ENCODE results near the gene MED23. TPM values are rescaled to one million over a fixed set of nuclear protein-coding genes. Genes with fewer than 3 reads are reported as not detected.
A peak's percentile ranks its signal among the peaks of the same experiment; 100 is the strongest.

The MED23 gene
- total RNA-seq, 6 experiments from 2014 or later = 8.8 to 13.8 (median 11.0) TPM

DNA sequence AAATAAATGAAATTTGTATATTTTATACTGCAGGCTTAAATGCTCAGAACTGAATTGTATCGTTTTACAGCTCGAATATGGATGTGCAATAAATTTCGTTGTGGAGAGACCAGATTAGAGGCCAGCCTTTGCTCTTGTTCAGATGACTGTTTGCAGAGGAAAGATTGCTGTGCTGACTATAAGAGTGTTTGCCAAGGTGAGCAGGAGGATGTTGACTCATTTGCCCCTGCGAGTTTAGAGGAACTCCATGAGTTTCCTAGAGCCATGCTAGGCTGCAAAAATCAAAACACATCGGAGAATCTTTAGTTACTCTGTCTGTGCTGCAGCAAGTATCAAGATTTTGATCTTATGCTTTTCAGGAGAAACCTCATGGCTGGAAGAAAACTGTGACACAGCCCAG, 24.4 kb upstream of the MED23 start:
- intact Hi-C loops (cut with DNase I) = no loop called here
- DNase-seq = no peak
- no peaks in the 10 kb centered on the region for H3K27me3 ChIP-seq
- peaks cover 0 to 17% (median 3%) of the 10 kb centered on the region in 4 donors for H3K4me1 ChIP-seq
- WGBS (ENCODE audit: insufficient coverage, low coverage, low lambda C conversion rate, missing lambda C conversion rate) = 78% methylated on average over 5 of the region's 5 CpGs
- H3K36me3 ChIP-seq = no peaks in the 10 kb centered on the region
- no peaks in the 10 kb centered on the region for H3K9me3 ChIP-seq
- H3K27ac ChIP-seq = no peak overlapping the region
- TF ChIP-seq CTCF (IDR thresholded peaks at IDR 0.05) (no peak), POLR2A (IDR thresholded peaks at IDR 0.05) (no peak)
- no peak overlapping the region for H3K4me3 ChIP-seq
- peak in 1 of 4 donors; percentile 32 for ATAC-seq

DNA sequence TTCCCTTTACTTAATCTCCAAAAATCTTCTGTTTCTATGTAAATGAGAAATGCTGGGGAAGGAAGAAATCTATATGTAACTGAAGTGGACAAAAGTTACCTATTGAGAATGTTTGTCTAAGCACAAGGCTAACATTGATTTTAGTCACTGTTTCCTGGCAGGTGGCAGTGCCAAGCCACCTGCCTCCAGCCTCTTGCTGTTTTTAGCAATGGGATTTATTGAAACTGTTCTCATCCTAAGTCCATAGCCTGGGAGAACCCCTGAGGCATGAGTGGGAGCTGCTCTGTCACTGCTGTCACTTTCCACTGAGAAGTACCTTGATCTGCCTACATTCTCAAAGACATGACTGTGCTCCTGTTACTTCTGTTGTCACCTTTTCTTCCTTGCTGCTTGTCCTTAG, 23.7 kb upstream of the MED23 start:
- intact Hi-C loops (cut with DNase I) = no loop called here
- DNase-seq = peak in 2 of 3 donors; percentile 31 to 49

GRCh38 chr6:131646249-131646670, 18.2 kb upstream of the MED23 start:
- H3K4me3 ChIP-seq = no peak overlapping the region
- intact Hi-C loops (cut with DNase I) = no loop called here
- H3K36me3 ChIP-seq = no peaks in the 10 kb centered on the region
- ATAC-seq (no peak), DNase-seq (no peak)
- no peaks in the 10 kb centered on the region for H3K27me3 ChIP-seq
- TF ChIP-seq CTCF (IDR thresholded peaks at IDR 0.05) (no peak), POLR2A (IDR thresholded peaks at IDR 0.05) (no peak)
- no peaks in the 10 kb centered on the region for H3K9me3 ChIP-seq
- no peak overlapping the region for H3K27ac ChIP-seq
- peaks cover 0 to 3% (median 0%) of the 10 kb centered on the region in 4 donors for H3K4me1 ChIP-seq

More for the DNA sequence above, 23.7 kb upstream of the MED23 start:
- H3K27me3 ChIP-seq = no peaks in the 10 kb centered on the region
- ATAC-seq = peak; percentile 88 to 96 (median 94)
- no peaks in the 10 kb centered on the region for H3K36me3 ChIP-seq
- H3K4me1 ChIP-seq = peaks cover 0 to 17% (median 3%) of the 10 kb centered on the region in 4 donors
- TF ChIP-seq CTCF (IDR thresholded peaks at IDR 0.05) = no peak
- TF ChIP-seq POLR2A (IDR thresholded peaks at IDR 0.05) = no peak
- H3K4me3 ChIP-seq = no peak overlapping the region
- H3K27ac ChIP-seq = no peak overlapping the region
- no peaks in the 10 kb centered on the region for H3K9me3 ChIP-seq

DNA sequence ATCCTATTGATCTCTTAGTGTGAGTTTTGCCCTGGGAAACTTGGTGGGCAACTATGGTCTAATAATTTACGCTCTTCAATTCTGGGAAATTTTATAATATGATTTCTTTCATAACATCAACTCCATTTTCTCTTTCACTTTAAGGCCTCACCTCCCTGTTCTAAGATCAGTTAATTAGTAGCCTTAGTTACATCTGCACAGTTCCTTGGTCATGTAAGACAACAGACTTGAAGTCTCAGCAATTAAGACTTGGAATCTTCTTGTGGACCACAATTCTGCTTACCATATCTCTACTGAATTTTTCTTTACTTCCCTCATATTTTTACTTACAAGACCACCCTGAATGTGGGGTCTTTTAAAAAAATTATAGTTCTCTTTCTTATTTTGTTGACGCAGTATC, 17.8 kb upstream of the MED23 start:
- no peak for DNase-seq
- Histone ChIP-seq H3K27me3 (no peaks in the 10 kb centered on the region), H3K4me3 (no peak overlapping the region), H3K4me1 (no peaks in the 10 kb centered on the region), H3K27ac (no peak overlapping the region), H3K9me3 (no peaks in the 10 kb centered on the region), H3K36me3 (no peaks in the 10 kb centered on the region)
- ATAC-seq = no peak
- 91% methylated on average over 1 of the region's 2 CpGs for WGBS (ENCODE audit: insufficient coverage, low coverage, low lambda C conversion rate, missing lambda C conversion rate)
- TF ChIP-seq POLR2A (IDR thresholded peaks at IDR 0.05) (no peak), CTCF (IDR thresholded peaks at IDR 0.05) (no peak)
- intact Hi-C loops (cut with DNase I) = no loop called here

DNA sequence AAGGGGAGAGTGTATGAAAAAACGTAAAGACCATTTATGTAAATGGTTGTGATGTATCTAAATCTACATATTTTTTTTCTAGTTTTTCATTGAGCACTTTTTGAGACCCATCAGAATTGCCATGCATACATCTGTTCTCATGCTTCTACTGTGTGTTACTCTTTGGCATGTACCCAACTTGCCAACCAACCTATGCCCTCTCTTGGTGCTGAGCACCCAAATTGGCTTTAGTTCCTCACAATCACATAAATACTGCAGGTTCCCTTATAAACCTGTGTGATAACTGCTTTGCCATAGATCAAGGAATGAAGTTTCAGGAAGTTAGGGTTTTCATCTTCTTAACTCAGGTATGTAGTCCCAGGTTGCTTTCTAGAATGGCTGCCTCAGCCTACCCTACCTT, 16.9 kb upstream of the MED23 start:
- Histone ChIP-seq H3K4me3 (no peak overlapping the region), H3K9me3 (no peaks in the 10 kb centered on the region), H3K36me3 (no peaks in the 10 kb centered on the region), H3K4me1 (no peaks in the 10 kb centered on the region), H3K27ac (no peak overlapping the region), H3K27me3 (no peaks in the 10 kb centered on the region)
- 93% methylated on average over 1 of the region's 1 CpG for WGBS (ENCODE audit: insufficient coverage, low coverage, low lambda C conversion rate, missing lambda C conversion rate)
- ATAC-seq = peak in 3 of 4 donors; percentile 41 to 61 (median 51)
- TF ChIP-seq CTCF (IDR thresholded peaks at IDR 0.05) = no peak
- TF ChIP-seq POLR2A (IDR thresholded peaks at IDR 0.05) = no peak
- intact Hi-C loops (cut with DNase I) = no loop called here
- DNase-seq = no peak
